ENCODE data around the gene CNTN1.

- TF ChIP-seq ZNF404 (tag by site-specific recombination; IDR thresholded peaks at IDR 0.05), result no peak
- no peak for TF ChIP-seq CTCF (tag by site-specific recombination; IDR thresholded peaks at IDR 0.05)
- TF ChIP-seq REST (tag by site-specific recombination; IDR thresholded peaks at IDR 0.05), result no peak
- no peak for TF ChIP-seq KLF7 (tag by site-specific recombination; IDR thresholded peaks at IDR 0.05; ENCODE audit: borderline replicate concordance)
- no peak for TF ChIP-seq KLF17 (tag by site-specific recombination; IDR thresholded peaks at IDR 0.05)
These were observed 172.7 kb downstream of the CNTN1 start for GRCh38 chr12:40864891-40865290.

All from HEK293 (cell line).